GM12892 (cell line): ENCODE results near the gene CCR7.

ENCODE experiments used
- DNase-seq: peaks from one replicate; pipeline ENCODE4 v3.0.0; 2011; ENCODE audit not compliant: insufficient read length
- FAIRE-seq: peaks from 2 replicates; lab custom pipeline; 2011; peaks lifted over from hg19 to GRCh38; lab: Jason Lieb, UNC
- POLR2A ChIP-seq: IDR thresholded peaks from 2 replicates; pipeline ENCODE4 v1.6.1; 2011; ENCODE audit warnings: low read depth, low read length, control low read depth
- POLR2AphosphoS5 ChIP-seq: IDR thresholded peaks from 2 replicates; pipeline ENCODE4 v1.6.1; 2011; ENCODE audit warnings: low read depth, low read length, control low read depth
- TAF1 ChIP-seq: IDR thresholded peaks from 2 replicates; pipeline ENCODE4 v1.6.1; 2011; ENCODE audit warnings: low read depth, mild to moderate bottlenecking, control low read depth, low read length, borderline replicate concordance

CCR7 gene

GRCh38 chr17:40522961-40523310 is 42.3 kb downstream of the CCR7 start:
- TF ChIP-seq POLR2A (no peak), TAF1 (no peak), POLR2AphosphoS5 (no peak)
- DNase-seq (no peak), FAIRE-seq (no peak)

- no peak for TF ChIP-seq POLR2A
- TF ChIP-seq POLR2AphosphoS5, result no peak
- TF ChIP-seq TAF1, result no peak
- FAIRE-seq (no peak), DNase-seq (no peak)
Measured at GRCh38 chr17:40522250-40522960, 42.9 kb downstream of the CCR7 start.

GRCh38 chr17:40520991-40521453 is 44.2 kb downstream of the CCR7 start:
- FAIRE-seq (no peak), DNase-seq (no peak)
- TF ChIP-seq TAF1 (no peak), POLR2A (no peak), POLR2AphosphoS5 (no peak)

GRCh38 chr17:40519089-40519775 is 46.0 kb downstream of the CCR7 start:
- FAIRE-seq, result no peak
- no peak for DNase-seq
- TF ChIP-seq TAF1, result no peak
- no peak for TF ChIP-seq POLR2AphosphoS5
- TF ChIP-seq POLR2A, result no peak

GRCh38 chr17:40518401-40519088 is 46.7 kb downstream of the CCR7 start:
- no peak for DNase-seq
- TF ChIP-seq POLR2AphosphoS5 (no peak), POLR2A (no peak), TAF1 (no peak)
- no peak for FAIRE-seq

GRCh38 chr17:40517981-40518380 is 47.3 kb downstream of the CCR7 start:
- TF ChIP-seq TAF1, result no peak
- TF ChIP-seq POLR2A, result no peak
- TF ChIP-seq POLR2AphosphoS5, result no peak
- DNase-seq, result no peak
- FAIRE-seq, result no peak

- FAIRE-seq, result no peak
- TF ChIP-seq POLR2AphosphoS5, result no peak
Measured at GRCh38 chr17:40517286-40517662, 48.0 kb downstream of the CCR7 start.

GRCh38 chr17:40516581-40517285 is 48.5 kb downstream of the CCR7 start:
- DNase-seq (peak; percentile 55), FAIRE-seq (peak; percentile 67)
- TF ChIP-seq TAF1 (no peak), POLR2A (no peak), POLR2AphosphoS5 (no peak)

More at GRCh38 chr17:40517286-40517662, 48.0 kb downstream of the CCR7 start:
- no peak for DNase-seq

- TF ChIP-seq POLR2A (no peak), POLR2AphosphoS5 (no peak), TAF1 (no peak)
- DNase-seq (no peak), FAIRE-seq (no peak)
Measured at GRCh38 chr17:40515491-40516041, 49.7 kb downstream of the CCR7 start.

GRCh38 chr17:40515011-40515410 is 50.3 kb downstream of the CCR7 start:
- TF ChIP-seq POLR2AphosphoS5 (no peak), POLR2A (no peak), TAF1 (no peak)
- FAIRE-seq (no peak), DNase-seq (no peak)
